ENCODE measurements around the gene FLNB. TPM values are rescaled to one million over a fixed set of nuclear protein-coding genes. Genes with fewer than 3 reads are reported as not detected.

Gene FLNB
- total and polyA plus RNA-seq, 2 of the 13 experiments (the other 11 are each of a cell fraction or from before 2014, with no cell fraction given): 106 to 130 TPM

DNA sequence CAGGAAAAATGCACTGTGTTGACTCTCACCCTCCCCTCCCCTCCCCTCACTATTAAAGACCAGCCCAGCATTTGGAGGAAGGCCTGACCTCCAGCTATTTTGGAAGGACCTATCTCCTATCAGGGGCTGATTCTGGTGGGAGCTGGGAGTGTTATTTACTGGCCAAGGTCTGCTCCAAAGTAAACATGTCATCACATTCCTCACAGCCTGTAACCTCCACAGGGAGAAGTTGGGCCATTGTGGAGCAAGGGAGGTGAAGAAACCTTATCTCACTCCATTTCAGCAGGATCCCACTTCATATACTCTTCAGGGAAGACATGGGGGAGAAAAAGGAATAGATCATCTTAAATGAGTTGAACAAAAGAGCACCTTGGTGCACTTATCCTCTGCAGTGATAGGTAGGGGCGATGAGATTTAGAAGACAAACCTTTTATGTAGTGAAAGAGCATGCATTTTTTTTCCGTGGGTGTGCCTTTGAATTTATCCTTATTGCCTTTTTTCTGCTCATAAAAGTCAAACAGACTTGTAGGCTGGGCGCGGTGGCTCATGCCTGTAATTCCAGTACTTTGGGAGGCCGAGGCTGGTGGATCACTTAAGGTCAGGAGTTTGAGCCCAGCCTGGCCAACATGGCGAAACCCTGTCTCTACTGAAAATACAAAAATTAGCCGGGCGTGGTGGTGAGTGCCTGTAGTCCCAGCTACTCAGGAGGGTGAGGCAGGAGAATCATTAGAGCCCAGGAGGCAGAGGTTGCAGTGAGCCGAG lies 15.6 kb upstream of the FLNB start (continued):
- TF ChIP-seq RBM39 (IDR thresholded peaks at IDR 0.05; ENCODE audit: low read depth, low read length, poor library complexity, severe bottlenecking) (no peak), SIX1 (CRISPR knock-in tag; IDR thresholded peaks at IDR 0.05; ENCODE audit: borderline replicate concordance) (peak; percentile 65; the same call in 1 of the 2 replicates), ZNF577 (CRISPR knock-in tag; IDR thresholded peaks at IDR 0.05; ENCODE audit: borderline replicate concordance, low read depth) (no peak), PHF20 (CRISPR knock-in tag; IDR thresholded peaks at IDR 0.05) (no peak), WIZ (CRISPR knock-in tag; IDR thresholded peaks at IDR 0.05) (no peak), HNRNPUL1 (IDR thresholded peaks at IDR 0.05; ENCODE audit: low read depth, low read length) (no peak), ZNF839 (CRISPR knock-in tag; IDR thresholded peaks at IDR 0.05; ENCODE audit: borderline replicate concordance) (no peak), BHLHE40 (IDR thresholded peaks at IDR 0.05; ENCODE audit: low read length) (no peak), ZBTB1 (CRISPR knock-in tag; IDR thresholded peaks at IDR 0.05; ENCODE audit: borderline replicate concordance) (no peak), KLF6 (CRISPR knock-in tag; IDR thresholded peaks at IDR 0.05) (no peak), HOXD1 (CRISPR knock-in tag; IDR thresholded peaks at IDR 0.05) (no peak), NFIC (IDR thresholded peaks at IDR 0.05; ENCODE audit: low read length) (0 out of 2 replicates have a peak, but pooled peaks have one; percentile 40), ZNF235 (CRISPR knock-in tag; IDR thresholded peaks at IDR 0.05; ENCODE audit: borderline replicate concordance) (no peak), ZNF572 (CRISPR knock-in tag; IDR thresholded peaks at IDR 0.05) (no peak), SNAPC2 (CRISPR knock-in tag; IDR thresholded peaks at IDR 0.05) (no peak), ZNF737 (CRISPR knock-in tag; IDR thresholded peaks at IDR 0.05; ENCODE audit: borderline replicate concordance) (no peak), ZFYVE20 (CRISPR knock-in tag; IDR thresholded peaks at IDR 0.05; ENCODE audit: borderline replicate concordance, low read depth) (no peak)
- TF ChIP-seq, protein P1, sequence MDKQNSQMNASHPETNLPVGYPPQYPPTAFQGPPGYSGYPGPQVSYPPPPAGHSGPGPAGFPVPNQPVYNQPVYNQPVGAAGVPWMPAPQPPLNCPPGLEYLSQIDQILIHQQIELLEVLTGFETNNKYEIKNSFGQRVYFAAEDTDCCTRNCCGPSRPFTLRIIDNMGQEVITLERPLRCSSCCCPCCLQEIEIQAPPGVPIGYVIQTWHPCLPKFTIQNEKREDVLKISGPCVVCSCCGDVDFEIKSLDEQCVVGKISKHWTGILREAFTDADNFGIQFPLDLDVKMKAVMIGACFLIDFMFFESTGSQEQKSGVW (CRISPR knock-in tag; IDR thresholded peaks at IDR 0.05; ENCODE audit: borderline replicate concordance): no peak
- TF ChIP-seq, protein P2, sequence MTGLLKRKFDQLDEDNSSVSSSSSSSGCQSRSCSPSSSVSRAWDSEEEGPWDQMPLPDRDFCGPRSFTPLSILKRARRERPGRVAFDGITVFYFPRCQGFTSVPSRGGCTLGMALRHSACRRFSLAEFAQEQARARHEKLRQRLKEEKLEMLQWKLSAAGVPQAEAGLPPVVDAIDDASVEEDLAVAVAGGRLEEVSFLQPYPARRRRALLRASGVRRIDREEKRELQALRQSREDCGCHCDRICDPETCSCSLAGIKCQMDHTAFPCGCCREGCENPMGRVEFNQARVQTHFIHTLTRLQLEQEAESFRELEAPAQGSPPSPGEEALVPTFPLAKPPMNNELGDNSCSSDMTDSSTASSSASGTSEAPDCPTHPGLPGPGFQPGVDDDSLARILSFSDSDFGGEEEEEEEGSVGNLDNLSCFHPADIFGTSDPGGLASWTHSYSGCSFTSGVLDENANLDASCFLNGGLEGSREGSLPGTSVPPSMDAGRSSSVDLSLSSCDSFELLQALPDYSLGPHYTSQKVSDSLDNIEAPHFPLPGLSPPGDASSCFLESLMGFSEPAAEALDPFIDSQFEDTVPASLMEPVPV (CRISPR knock-in tag; IDR thresholded peaks at IDR 0.05): no peak
- TF ChIP-seq, protein P3, sequence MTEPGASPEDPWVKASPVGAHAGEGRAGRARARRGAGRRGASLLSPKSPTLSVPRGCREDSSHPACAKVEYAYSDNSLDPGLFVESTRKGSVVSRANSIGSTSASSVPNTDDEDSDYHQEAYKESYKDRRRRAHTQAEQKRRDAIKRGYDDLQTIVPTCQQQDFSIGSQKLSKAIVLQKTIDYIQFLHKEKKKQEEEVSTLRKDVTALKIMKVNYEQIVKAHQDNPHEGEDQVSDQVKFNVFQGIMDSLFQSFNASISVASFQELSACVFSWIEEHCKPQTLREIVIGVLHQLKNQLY (CRISPR knock-in tag; IDR thresholded peaks at IDR 0.05): peak; percentile 59; the same call in 1 of the 2 replicates
- TF ChIP-seq, protein P4, sequence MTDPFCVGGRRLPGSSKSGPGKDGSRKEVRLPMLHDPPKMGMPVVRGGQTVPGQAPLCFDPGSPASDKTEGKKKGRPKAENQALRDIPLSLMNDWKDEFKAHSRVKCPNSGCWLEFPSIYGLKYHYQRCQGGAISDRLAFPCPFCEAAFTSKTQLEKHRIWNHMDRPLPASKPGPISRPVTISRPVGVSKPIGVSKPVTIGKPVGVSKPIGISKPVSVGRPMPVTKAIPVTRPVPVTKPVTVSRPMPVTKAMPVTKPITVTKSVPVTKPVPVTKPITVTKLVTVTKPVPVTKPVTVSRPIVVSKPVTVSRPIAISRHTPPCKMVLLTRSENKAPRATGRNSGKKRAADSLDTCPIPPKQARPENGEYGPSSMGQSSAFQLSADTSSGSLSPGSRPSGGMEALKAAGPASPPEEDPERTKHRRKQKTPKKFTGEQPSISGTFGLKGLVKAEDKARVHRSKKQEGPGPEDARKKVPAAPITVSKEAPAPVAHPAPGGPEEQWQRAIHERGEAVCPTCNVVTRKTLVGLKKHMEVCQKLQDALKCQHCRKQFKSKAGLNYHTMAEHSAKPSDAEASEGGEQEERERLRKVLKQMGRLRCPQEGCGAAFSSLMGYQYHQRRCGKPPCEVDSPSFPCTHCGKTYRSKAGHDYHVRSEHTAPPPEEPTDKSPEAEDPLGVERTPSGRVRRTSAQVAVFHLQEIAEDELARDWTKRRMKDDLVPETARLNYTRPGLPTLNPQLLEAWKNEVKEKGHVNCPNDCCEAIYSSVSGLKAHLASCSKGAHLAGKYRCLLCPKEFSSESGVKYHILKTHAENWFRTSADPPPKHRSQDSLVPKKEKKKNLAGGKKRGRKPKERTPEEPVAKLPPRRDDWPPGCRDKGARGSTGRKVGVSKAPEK (CRISPR knock-in tag; IDR thresholded peaks at IDR 0.05; ENCODE audit: borderline replicate concordance): no peak
- TF ChIP-seq, protein P5, sequence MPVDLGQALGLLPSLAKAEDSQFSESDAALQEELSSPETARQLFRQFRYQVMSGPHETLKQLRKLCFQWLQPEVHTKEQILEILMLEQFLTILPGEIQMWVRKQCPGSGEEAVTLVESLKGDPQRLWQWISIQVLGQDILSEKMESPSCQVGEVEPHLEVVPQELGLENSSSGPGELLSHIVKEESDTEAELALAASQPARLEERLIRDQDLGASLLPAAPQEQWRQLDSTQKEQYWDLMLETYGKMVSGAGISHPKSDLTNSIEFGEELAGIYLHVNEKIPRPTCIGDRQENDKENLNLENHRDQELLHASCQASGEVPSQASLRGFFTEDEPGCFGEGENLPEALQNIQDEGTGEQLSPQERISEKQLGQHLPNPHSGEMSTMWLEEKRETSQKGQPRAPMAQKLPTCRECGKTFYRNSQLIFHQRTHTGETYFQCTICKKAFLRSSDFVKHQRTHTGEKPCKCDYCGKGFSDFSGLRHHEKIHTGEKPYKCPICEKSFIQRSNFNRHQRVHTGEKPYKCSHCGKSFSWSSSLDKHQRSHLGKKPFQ (CRISPR knock-in tag; IDR thresholded peaks at IDR 0.05; ENCODE audit: insufficient replicate concordance): peak; percentile 20
